ENCODE measurements around the gene GABRR2.
"Not testable (repeated sequence)": the region's sequence is repeated elsewhere in the genome, so short reads cannot be mapped to it uniquely, and the experiment has no call there.

DNA sequence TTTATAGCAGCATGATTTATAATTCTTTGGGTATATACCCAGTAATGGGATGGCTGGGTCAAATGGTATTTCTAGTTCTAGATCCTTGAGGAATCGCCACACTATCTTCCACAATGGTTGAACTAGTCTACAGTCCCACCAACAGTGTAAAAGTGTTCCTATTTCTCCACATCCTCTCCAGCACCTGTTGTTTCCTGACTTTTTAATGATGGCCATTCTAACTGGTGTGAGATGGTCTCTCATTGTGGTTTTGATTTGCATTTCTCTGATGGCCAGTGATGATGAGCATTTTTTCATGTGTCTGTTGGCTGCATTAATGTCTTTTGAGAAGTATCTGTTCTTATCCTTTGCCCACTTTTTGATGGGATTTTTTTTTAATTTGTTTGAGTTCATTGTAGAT is 20.0 kb downstream of the GABRR2 start:
- not testable (repeated sequence) for TF ChIP-seq EZH2 (IDR thresholded peaks at IDR 0.05; ENCODE audit: insufficient read depth, low read length)
- TF ChIP-seq, protein P1, sequence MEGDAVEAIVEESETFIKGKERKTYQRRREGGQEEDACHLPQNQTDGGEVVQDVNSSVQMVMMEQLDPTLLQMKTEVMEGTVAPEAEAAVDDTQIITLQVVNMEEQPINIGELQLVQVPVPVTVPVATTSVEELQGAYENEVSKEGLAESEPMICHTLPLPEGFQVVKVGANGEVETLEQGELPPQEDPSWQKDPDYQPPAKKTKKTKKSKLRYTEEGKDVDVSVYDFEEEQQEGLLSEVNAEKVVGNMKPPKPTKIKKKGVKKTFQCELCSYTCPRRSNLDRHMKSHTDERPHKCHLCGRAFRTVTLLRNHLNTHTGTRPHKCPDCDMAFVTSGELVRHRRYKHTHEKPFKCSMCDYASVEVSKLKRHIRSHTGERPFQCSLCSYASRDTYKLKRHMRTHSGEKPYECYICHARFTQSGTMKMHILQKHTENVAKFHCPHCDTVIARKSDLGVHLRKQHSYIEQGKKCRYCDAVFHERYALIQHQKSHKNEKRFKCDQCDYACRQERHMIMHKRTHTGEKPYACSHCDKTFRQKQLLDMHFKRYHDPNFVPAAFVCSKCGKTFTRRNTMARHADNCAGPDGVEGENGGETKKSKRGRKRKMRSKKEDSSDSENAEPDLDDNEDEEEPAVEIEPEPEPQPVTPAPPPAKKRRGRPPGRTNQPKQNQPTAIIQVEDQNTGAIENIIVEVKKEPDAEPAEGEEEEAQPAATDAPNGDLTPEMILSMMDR (IDR thresholded peaks at IDR 0.05; ENCODE audit: insufficient read depth, low read depth, low read length) = not testable (repeated sequence)
